ENCODE data around the gene UFSP1. TPM values are rescaled to one million over a fixed set of nuclear protein-coding genes. Genes with fewer than 3 reads are reported as not detected.
A peak's percentile ranks its signal among the peaks of the same experiment; 100 is the strongest.

UFSP1 gene
- total RNA-seq, 1 experiment from 2014 or later, result 5.6 TPM

- H3K79me2 ChIP-seq (ENCODE audit: insufficient read depth, low read length), result peaks cover 58% of the 10 kb centered on the region
- H3K4me1 ChIP-seq (ENCODE audit: control insufficient read depth in 1 of 2, insufficient read depth in 2 of 2, low read length in 2 of 2), result peaks cover 8 to 45% of the 10 kb centered on the region in 2 experiments
- intact Hi-C loops (cut with micrococcal nuclease), result no loop called here
- ChIA-PET CTCF (no interaction called here), POLR2A (interaction anchor here (2.7 kb wide), 1 partner anchor 13 kb away, joined by 31 read pairs; the partner anchor contains the start of gene SRRT), RAD21 (ENCODE audit: low non-redundant PET in 1 of 2, low total read pairs in 2 of 2, uncharacterized antibody in 2 of 2, unreplicated experiment in 2 of 2) (no interaction called here)
- H3K9me3 ChIP-seq (ENCODE audit: control insufficient read depth in 1 of 2, insufficient read depth in 1 of 2, low read depth in 1 of 2, low read length in 2 of 2), result no peaks in the 10 kb centered on the region
- DNase-seq (ENCODE audit: low read depth, low spot score) (no peak), ATAC-seq (no peak)
- H3K9me2 ChIP-seq (ENCODE audit: insufficient read depth), result no peaks in the 10 kb centered on the region
- TF ChIP-seq POLR2A (IDR thresholded peaks at IDR 0.05; ENCODE audit: borderline replicate concordance, extremely low read depth, insufficient read depth, insufficient read length) (no peak), POLR2AphosphoS5 (IDR thresholded peaks at IDR 0.05; ENCODE audit: low read depth, low read length) (no peak; the same call in none of the 2 replicates), JUND (IDR thresholded peaks at IDR 0.05) (no peak), CBX3 (IDR thresholded peaks at IDR 0.05; ENCODE audit: low read depth) (no peak), YY1 (IDR thresholded peaks at IDR 0.05; ENCODE audit: extremely low read depth, insufficient replicate concordance, low read depth, low read length) (no peak), SRF (IDR thresholded peaks at IDR 0.05; ENCODE audit: low read depth) (no peak), ZFX (IDR thresholded peaks at IDR 0.05) (no peak), RAD21 (IDR thresholded peaks at IDR 0.05; ENCODE audit: low read depth) (no peak), ZNF274 (IDR thresholded peaks at IDR 0.05; ENCODE audit: low read depth, low read length) (no peak), ELF1 (IDR thresholded peaks at IDR 0.05; ENCODE audit: borderline replicate concordance, low read depth) (no peak), EGR1 (IDR thresholded peaks at IDR 0.05; ENCODE audit: low read depth) (no peak), EZH2 (IDR thresholded peaks at IDR 0.05) (no peak)
- TF ChIP-seq, protein P1, sequence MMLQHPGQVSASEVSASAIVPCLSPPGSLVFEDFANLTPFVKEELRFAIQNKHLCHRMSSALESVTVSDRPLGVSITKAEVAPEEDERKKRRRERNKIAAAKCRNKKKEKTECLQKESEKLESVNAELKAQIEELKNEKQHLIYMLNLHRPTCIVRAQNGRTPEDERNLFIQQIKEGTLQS (IDR thresholded peaks at IDR 0.05), result no peak
- TF ChIP-seq, protein P2, sequence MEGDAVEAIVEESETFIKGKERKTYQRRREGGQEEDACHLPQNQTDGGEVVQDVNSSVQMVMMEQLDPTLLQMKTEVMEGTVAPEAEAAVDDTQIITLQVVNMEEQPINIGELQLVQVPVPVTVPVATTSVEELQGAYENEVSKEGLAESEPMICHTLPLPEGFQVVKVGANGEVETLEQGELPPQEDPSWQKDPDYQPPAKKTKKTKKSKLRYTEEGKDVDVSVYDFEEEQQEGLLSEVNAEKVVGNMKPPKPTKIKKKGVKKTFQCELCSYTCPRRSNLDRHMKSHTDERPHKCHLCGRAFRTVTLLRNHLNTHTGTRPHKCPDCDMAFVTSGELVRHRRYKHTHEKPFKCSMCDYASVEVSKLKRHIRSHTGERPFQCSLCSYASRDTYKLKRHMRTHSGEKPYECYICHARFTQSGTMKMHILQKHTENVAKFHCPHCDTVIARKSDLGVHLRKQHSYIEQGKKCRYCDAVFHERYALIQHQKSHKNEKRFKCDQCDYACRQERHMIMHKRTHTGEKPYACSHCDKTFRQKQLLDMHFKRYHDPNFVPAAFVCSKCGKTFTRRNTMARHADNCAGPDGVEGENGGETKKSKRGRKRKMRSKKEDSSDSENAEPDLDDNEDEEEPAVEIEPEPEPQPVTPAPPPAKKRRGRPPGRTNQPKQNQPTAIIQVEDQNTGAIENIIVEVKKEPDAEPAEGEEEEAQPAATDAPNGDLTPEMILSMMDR (IDR thresholded peaks at IDR 0.05 in 2 of 3, conservative IDR thresholded peaks at IDR 0.05 in 1 of 3; ENCODE audit: borderline replicate concordance in 1 of 3, insufficient read depth in 1 of 3, low read depth in 2 of 3, low read length in 2 of 3), result no peak
- TF ChIP-seq, protein P3, sequence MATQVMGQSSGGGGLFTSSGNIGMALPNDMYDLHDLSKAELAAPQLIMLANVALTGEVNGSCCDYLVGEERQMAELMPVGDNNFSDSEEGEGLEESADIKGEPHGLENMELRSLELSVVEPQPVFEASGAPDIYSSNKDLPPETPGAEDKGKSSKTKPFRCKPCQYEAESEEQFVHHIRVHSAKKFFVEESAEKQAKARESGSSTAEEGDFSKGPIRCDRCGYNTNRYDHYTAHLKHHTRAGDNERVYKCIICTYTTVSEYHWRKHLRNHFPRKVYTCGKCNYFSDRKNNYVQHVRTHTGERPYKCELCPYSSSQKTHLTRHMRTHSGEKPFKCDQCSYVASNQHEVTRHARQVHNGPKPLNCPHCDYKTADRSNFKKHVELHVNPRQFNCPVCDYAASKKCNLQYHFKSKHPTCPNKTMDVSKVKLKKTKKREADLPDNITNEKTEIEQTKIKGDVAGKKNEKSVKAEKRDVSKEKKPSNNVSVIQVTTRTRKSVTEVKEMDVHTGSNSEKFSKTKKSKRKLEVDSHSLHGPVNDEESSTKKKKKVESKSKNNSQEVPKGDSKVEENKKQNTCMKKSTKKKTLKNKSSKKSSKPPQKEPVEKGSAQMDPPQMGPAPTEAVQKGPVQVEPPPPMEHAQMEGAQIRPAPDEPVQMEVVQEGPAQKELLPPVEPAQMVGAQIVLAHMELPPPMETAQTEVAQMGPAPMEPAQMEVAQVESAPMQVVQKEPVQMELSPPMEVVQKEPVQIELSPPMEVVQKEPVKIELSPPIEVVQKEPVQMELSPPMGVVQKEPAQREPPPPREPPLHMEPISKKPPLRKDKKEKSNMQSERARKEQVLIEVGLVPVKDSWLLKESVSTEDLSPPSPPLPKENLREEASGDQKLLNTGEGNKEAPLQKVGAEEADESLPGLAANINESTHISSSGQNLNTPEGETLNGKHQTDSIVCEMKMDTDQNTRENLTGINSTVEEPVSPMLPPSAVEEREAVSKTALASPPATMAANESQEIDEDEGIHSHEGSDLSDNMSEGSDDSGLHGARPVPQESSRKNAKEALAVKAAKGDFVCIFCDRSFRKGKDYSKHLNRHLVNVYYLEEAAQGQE (IDR thresholded peaks at IDR 0.05; ENCODE audit: low read depth), result no peak
- H3K27me3 ChIP-seq (ENCODE audit: insufficient read depth, low read length), result no peaks in the 10 kb centered on the region
- no peaks in the 10 kb centered on the region for H4K20me1 ChIP-seq (ENCODE audit: insufficient read depth)
- H2AFZ ChIP-seq (ENCODE audit: low read depth, low read length, poor library complexity, severe bottlenecking), result no peak overlapping the region
- H3K4me2 ChIP-seq (ENCODE audit: low read length), result peak overlapping the region; percentile 98
- H3K4me3 ChIP-seq (replicated peaks in 1 of 2; ENCODE audit: low read depth in 1 of 2, low read length in 2 of 2), result no peak overlapping the region
- BruUV-seq (replicated peaks), result TSS peak; percentile 52
- peak overlapping the region; percentile 78 for H3K27ac ChIP-seq (ENCODE audit: low read depth, low read length)
- H3K36me3 ChIP-seq (ENCODE audit: control insufficient read depth in 1 of 2, insufficient read depth in 2 of 2, low read length in 2 of 2), result peaks cover 39 to 63% of the 10 kb centered on the region in 2 experiments; a peak in 3 of 4 replicates
- H3K9ac ChIP-seq (ENCODE audit: low read length), result peak overlapping the region; percentile 97; the same call in 1 of the 2 replicates
These were observed 1.8 kb downstream of the UFSP1 start for GRCh38 chr7:100887516-100888290.
